H9 (cell line): ENCODE data around the gene TTYH1. TPM values are rescaled to one million over a fixed set of nuclear protein-coding genes. Genes with fewer than 3 reads are reported as not detected.
A peak's percentile ranks its signal among the peaks of the same experiment; 100 is the strongest.

ENCODE experiments used
- DNase-seq: peaks from one replicate; pipeline ENCODE4 v3.0.0-alpha.2; 2017
- H2AFZ ChIP-seq: one replicate; pipeline ENCODE4 v1.6.1; 2013; ENCODE audit warnings: mild to moderate bottlenecking, low read length, control low read depth, moderate library complexity
- H2AK5ac ChIP-seq: 2 replicates; pipeline ENCODE4 v1.6.1; 2013; ENCODE audit warnings: low read length, control low read depth, mixed read lengths; ENCODE audit not compliant: insufficient read length
- H2BK120ac ChIP-seq: one replicate; pipeline ENCODE4 v1.6.1; 2013; ENCODE audit warnings: low read depth, mild to moderate bottlenecking, low read length, control low read depth, inconsistent platforms; ENCODE audit not compliant: poor library complexity, severe bottlenecking
- H2BK12ac ChIP-seq: 2 replicates; pipeline ENCODE4 v1.6.1; 2013; ENCODE audit warnings: low read length, control low read depth, mixed read lengths, low read depth; ENCODE audit not compliant: insufficient read length
- H2BK15ac ChIP-seq: 2 replicates; pipeline ENCODE4 v1.6.1; 2013; ENCODE audit warnings: low read depth, low read length, control low read depth
- H2BK20ac ChIP-seq: one replicate; pipeline ENCODE4 v1.6.1; 2013; ENCODE audit warnings: low read depth, mild to moderate bottlenecking, low read length, control low read depth, inconsistent platforms; ENCODE audit not compliant: poor library complexity, severe bottlenecking
- H2BK5ac ChIP-seq: 2 replicates; pipeline ENCODE4 v1.6.1; 2013; ENCODE audit warnings: low read length, control low read depth, mixed read lengths; ENCODE audit not compliant: insufficient read length
- H3K14ac ChIP-seq: 2 replicates; pipeline ENCODE4 v1.6.1; 2013; ENCODE audit warnings: low read length, control low read depth; ENCODE audit not compliant: insufficient read depth
- H3K18ac ChIP-seq: 2 replicates; pipeline ENCODE4 v1.6.1; 2013; ENCODE audit warnings: low read depth, mild to moderate bottlenecking, mixed read lengths, low read length, control low read depth; ENCODE audit not compliant: insufficient read length
- H3K23ac ChIP-seq: 2 replicates; pipeline ENCODE4 v1.6.1; 2013; ENCODE audit warnings: low read length, control low read depth, mixed read lengths, low read depth; ENCODE audit not compliant: insufficient read length
- H3K23me2 ChIP-seq: 2 replicates; pipeline ENCODE4 v1.6.1; 2013; ENCODE audit warnings: low read depth, mild to moderate bottlenecking, mixed read lengths, low read length, control low read depth; ENCODE audit not compliant: insufficient read length, poor library complexity, severe bottlenecking
- H3K27ac ChIP-seq: 2 replicates; pipeline ENCODE4 v1.5.1; 2013; ENCODE audit warnings: low read length, control low read depth, mixed read lengths, low read depth; ENCODE audit not compliant: insufficient read length
- H3K27me3 ChIP-seq: 2 replicates; pipeline ENCODE4 v1.6.1; 2013; ENCODE audit warnings: low read length, control low read depth, inconsistent platforms; ENCODE audit not compliant: insufficient read depth
- H3K4ac ChIP-seq: 2 replicates; pipeline ENCODE4 v1.6.1; 2013; ENCODE audit warnings: low read depth, mild to moderate bottlenecking, control low read depth, inconsistent platforms, low read length, moderate library complexity
- H3K4me1 ChIP-seq: 2 replicates; pipeline ENCODE4 v1.6.1; 2013; ENCODE audit warnings: low read length, control low read depth, inconsistent platforms; ENCODE audit not compliant: insufficient read depth
- H3K4me2 ChIP-seq: 2 replicates; pipeline ENCODE4 v1.6.1; 2013; ENCODE audit warnings: low read length, control low read depth, mixed read lengths; ENCODE audit not compliant: insufficient read length, insufficient read depth
- H3K56ac ChIP-seq: 2 replicates; pipeline ENCODE4 v1.6.1; 2013; ENCODE audit warnings: low read depth, mild to moderate bottlenecking, mixed read lengths, low read length, control low read depth; ENCODE audit not compliant: insufficient read length
- H3K79me1 ChIP-seq: 2 replicates; pipeline ENCODE4 v1.6.1; 2013; ENCODE audit warnings: low read depth, mild to moderate bottlenecking, moderate library complexity, low read length, control low read depth, inconsistent platforms; ENCODE audit not compliant: insufficient read depth, poor library complexity, severe bottlenecking
- H3K79me2 ChIP-seq: 2 replicates; pipeline ENCODE4 v1.6.1; 2013; ENCODE audit warnings: low read length, control low read depth, inconsistent platforms; ENCODE audit not compliant: insufficient read depth
- H3K9ac ChIP-seq: 2 replicates; pipeline ENCODE4 v1.6.1; 2013; ENCODE audit warnings: low read length, control low read depth, mixed read lengths; ENCODE audit not compliant: insufficient read length; ENCODE audit errors: extremely low read depth
- H3K9me3 ChIP-seq: one replicate; pipeline ENCODE4 v1.6.1; 2013; ENCODE audit warnings: low read depth, low read length, inconsistent platforms; ENCODE audit not compliant: control insufficient read depth
- H3T11ph ChIP-seq: one replicate; pipeline ENCODE4 v1.6.1; 2013; ENCODE audit warnings: mild to moderate bottlenecking, low read length, control low read depth, inconsistent platforms
- H4K20me1 ChIP-seq: one replicate; pipeline ENCODE4 v1.6.1; 2013; ENCODE audit not compliant: control insufficient read depth, insufficient read length, insufficient read depth
- H4K5ac ChIP-seq: 2 replicates; pipeline ENCODE4 v1.6.1; 2013; ENCODE audit warnings: low read depth, mild to moderate bottlenecking, mixed read lengths, low read length, control low read depth; ENCODE audit not compliant: insufficient read length
- H4K8ac ChIP-seq: replicated peaks from 2 replicates; pipeline ENCODE4 v1.6.1; 2013; ENCODE audit warnings: low read length, control low read depth, mixed read lengths, low read depth; ENCODE audit not compliant: insufficient read length
- H4K91ac ChIP-seq: 2 replicates; pipeline ENCODE4 v1.6.1; 2013; ENCODE audit warnings: low read depth, mild to moderate bottlenecking, moderate library complexity, mixed read lengths, low read length, control low read depth; ENCODE audit not compliant: insufficient read length
- H3K27ac Mint-ChIP-seq, 3 experiments: 2 replicates in 2 of 3; 3 replicates in 1 of 3; pipeline ENCODE4 v1.8.0; 2020 to 2021; ENCODE audit warnings: mixed read lengths in 3 of 3, mild to moderate bottlenecking in 1 of 3, moderate library complexity in 1 of 3
- H3K27me3 Mint-ChIP-seq: 2 replicates; pipeline ENCODE4 v1.8.0; 2021; ENCODE audit warnings: low read depth, mild to moderate bottlenecking, moderate library complexity, mixed read lengths
- H3K36me3 Mint-ChIP-seq, 3 experiments: 2 replicates in 2 of 3; 3 replicates in 1 of 3; pipeline ENCODE4 v1.8.0; 2020 to 2021; ENCODE audit warnings: low read depth in 3 of 3, mixed read lengths in 3 of 3; ENCODE audit not compliant: insufficient read depth in 1 of 3
- H3K4me1 Mint-ChIP-seq, 2 experiments: 2 replicates each; pipeline ENCODE4 v1.8.0; 2020; ENCODE audit warnings: mixed read lengths in 2 of 2
- H3K4me3 Mint-ChIP-seq, 2 experiments: 2 replicates in 1 of 2; 3 replicates in 1 of 2; pipeline ENCODE4 v1.8.0; 2020 to 2021; ENCODE audit warnings: mild to moderate bottlenecking in 2 of 2, mixed read lengths in 2 of 2, moderate library complexity in 1 of 2
- H3K9me3 Mint-ChIP-seq, 2 experiments: 2 replicates in 1 of 2; 3 replicates in 1 of 2; pipeline ENCODE4 v1.8.0; 2020; ENCODE audit warnings: mild to moderate bottlenecking in 2 of 2, mixed read lengths in 2 of 2, moderate library complexity in 1 of 2
- CTCF ChIP-seq: fragments of 200-600 bp; sonication (generic); conservative IDR thresholded peaks from 3 replicates; pipeline ENCODE4 v1.8.0; 2021; ENCODE audit warnings: antibody characterized with exemption, mild to moderate bottlenecking
- WGBS: extraction: QIAGEN DNeasy Blood & Tissue Kit; methylation state at CpG from one replicate; pipeline ENCODE4 v1.1.7; 2013; ENCODE audit warnings: missing lambda C conversion rate, low lambda C conversion rate, mixed read lengths; ENCODE audit not compliant: insufficient read length; ENCODE audit errors: extremely low coverage; 5-methylcytosine and 5-hydroxymethylcytosine counted together
- total RNA-seq: library from RNA; stranded (reverse); gene quantifications from 2 replicates; pipeline ENCODE4 v1.2.1, GENCODE V29; 2021

TTYH1 gene
- total RNA-seq, 1 experiment from 2014 or later, result 47.1 TPM

DNA sequence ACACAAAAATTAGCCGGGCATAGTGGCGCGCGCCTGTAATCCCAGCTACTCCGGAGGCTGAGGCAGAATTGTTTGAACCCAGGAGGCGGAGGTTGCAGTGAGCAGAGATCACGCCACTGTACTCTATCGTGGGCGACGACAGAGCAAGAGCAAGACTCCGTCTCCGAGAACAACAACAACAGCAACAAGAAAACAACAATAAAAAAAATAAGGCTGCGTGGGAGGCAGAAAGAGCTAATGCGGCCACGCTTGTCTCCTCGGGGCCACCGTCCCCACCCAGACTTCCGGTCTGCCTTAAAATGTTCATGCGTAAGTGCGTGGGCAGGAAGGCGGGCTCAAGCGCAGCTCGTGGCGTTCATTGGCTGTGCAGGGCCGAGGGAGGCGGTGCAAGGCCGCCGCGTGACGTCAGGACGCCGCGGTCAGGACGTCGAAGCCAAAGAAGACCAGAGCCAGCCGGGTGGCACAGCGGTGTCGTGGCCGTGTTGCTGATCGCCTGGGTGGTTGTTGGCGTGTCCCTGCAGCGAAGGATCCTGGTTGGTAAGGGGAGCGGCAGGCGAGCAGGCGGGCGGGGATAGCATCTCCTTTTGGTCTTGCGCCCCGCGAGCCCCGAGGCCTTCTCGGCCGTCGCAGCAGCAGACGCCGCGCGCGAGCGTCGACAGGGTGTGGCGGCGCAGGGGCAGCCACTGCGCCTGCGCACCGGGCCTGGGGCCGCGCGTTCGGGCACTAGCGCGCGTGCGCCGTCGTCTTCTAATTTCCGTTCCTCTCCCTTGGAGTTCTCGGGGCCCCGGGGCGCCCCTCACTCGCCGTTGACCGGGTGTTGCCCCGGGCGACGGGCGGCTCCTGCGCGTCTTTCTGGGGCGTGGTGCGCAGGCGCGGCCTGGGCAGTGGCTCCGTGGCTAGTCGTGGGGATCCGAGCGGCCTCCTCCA lies 33.8 kb downstream of the TTYH1 start, which contains the start of gene LENG8:
LENG8 (plus strand) TSS at position 426 of the 927 bp plus-strand sequence. CDS start 2,146 bp downstream, outside the sequence.
- peaks cover 2% of the 10 kb centered on the region; the same call in 1 of the 2 replicates for H3K4me1 ChIP-seq
- no peak for TF ChIP-seq CTCF
- no peaks in the 10 kb centered on the region for H3K27me3 ChIP-seq
- no peak within 1 kb of the TSS for H2BK20ac ChIP-seq
- H3K9me3 ChIP-seq, result no peaks in the 10 kb centered on the region
- H2AK5ac ChIP-seq, result no peak within 1 kb of the TSS
- no peak within 1 kb of the TSS for H2BK12ac ChIP-seq
- no peak within 1 kb of the TSS for H2BK15ac ChIP-seq
- no peaks in the 10 kb centered on the region for H3K27me3 Mint-ChIP-seq
- H3K27ac Mint-ChIP-seq, result peak within 1 kb of the TSS; percentile 99 to 100 (median 99)
- peaks cover 10% of the 10 kb centered on the region for H3K79me1 ChIP-seq
- H2BK120ac ChIP-seq, result no peak within 1 kb of the TSS
- peak within 1 kb of the TSS; percentile 84 for H3K9ac ChIP-seq
- no peak within 1 kb of the TSS for H4K5ac ChIP-seq
- no peaks in the 10 kb centered on the region for H4K20me1 ChIP-seq
- peaks cover 16 to 28% of the 10 kb centered on the region in 2 experiments for H3K4me1 Mint-ChIP-seq
- H2BK5ac ChIP-seq, result no peak within 1 kb of the TSS
- H3K23ac ChIP-seq, result no peak within 1 kb of the TSS
- peak within 1 kb of the TSS; percentile 97 to 99 for H3K4me3 Mint-ChIP-seq
- H3K4ac ChIP-seq, result no peak within 1 kb of the TSS
- no peak within 1 kb of the TSS for H3K27ac ChIP-seq
- DNase-seq, result peak; percentile 95
- peak within 1 kb of the TSS; percentile 93 for H3K4me2 ChIP-seq
- H3K14ac ChIP-seq, result peak within 1 kb of the TSS; percentile 90
- no peak within 1 kb of the TSS for H4K91ac ChIP-seq
- H3K36me3 Mint-ChIP-seq, result peaks cover 34 to 55% (median 39%) of the 10 kb centered on the region in 3 experiments
- peaks cover 9% of the 10 kb centered on the region for H3K23me2 ChIP-seq
- H3K18ac ChIP-seq, result peak within 1 kb of the TSS; percentile 95
- no peak within 1 kb of the TSS for H2AFZ ChIP-seq
- no peak within 1 kb of the TSS for H3K56ac ChIP-seq
- no peak within 1 kb of the TSS for H3T11ph ChIP-seq
- H3K9me3 Mint-ChIP-seq, result peaks cover 4 to 10% of the 10 kb centered on the region in 2 experiments; a peak in 2 of 5 replicates
- no CpG with 5 or more reads among the region's 96 CpGs for WGBS
- H3K79me2 ChIP-seq, result peaks cover 19% of the 10 kb centered on the region
- no peak within 1 kb of the TSS for H4K8ac ChIP-seq
